CD4-positive, alpha-beta T cell (primary cell): ENCODE measurements around the gene PDGFA. TPM values are rescaled to one million over a fixed set of nuclear protein-coding genes. Genes with fewer than 3 reads are reported as not detected.

Experiments
- ATAC-seq: fragments of 200-7000 bp; cut with Tn5 transposase; one replicate; pipeline ENCODE4 v1.10.0; 2022; ENCODE audit warnings: mild to moderate bottlenecking; ENCODE audit not compliant: poor library complexity
- CTCF ChIA-PET: fragments of 350-600 bp; sonication (Branson Sonifier 250); formaldehyde crosslinking; loops from one replicate; lab custom pipeline; 2021; ENCODE audit warnings: antibody characterized with exemption, inconsistent platforms; lab: Charles Lee
- POLR2A ChIA-PET: fragments of 350-600 bp; sonication (Branson Sonifier 250); formaldehyde crosslinking; loops from one replicate; lab custom pipeline; 2021; ENCODE audit warnings: antibody characterized with exemption, inconsistent platforms; lab: Charles Lee
- DNase-seq, 14 experiments: peaks; one replicate each; pipeline ENCODE4 v3.0.0-alpha.2; 2013 to 2020; ENCODE audit warnings: mixed read lengths in 2 of 14
- H3K27ac ChIP-seq, 2 donors: one replicate each; pipeline versions ENCODE4 v1.5.1 to v1.7.0; 2013; ENCODE audit warnings: low read length in 2 of 2, low read depth in 1 of 2, mild to moderate bottlenecking in 1 of 2
- H3K27me3 ChIP-seq, 2 experiments: 1 replicate in 1 of 2; 2 replicates in 1 of 2; pipeline versions ENCODE4 v1.6.1 to v1.7.0; 2013; ENCODE audit warnings: low read length in 2 of 2, control low read depth in 1 of 2, mild to moderate bottlenecking in 1 of 2, moderate library complexity in 1 of 2; ENCODE audit not compliant: insufficient read depth in 2 of 2, control insufficient read depth in 1 of 2
- H3K36me3 ChIP-seq: one replicate; pipeline ENCODE4 v1.6.1; 2013; ENCODE audit warnings: low read length, control low read depth; ENCODE audit not compliant: insufficient read depth
- H3K4me1 ChIP-seq: one replicate; pipeline ENCODE4 v1.6.1; 2013; ENCODE audit warnings: low read length, control low read depth; ENCODE audit not compliant: insufficient read depth
- H3K4me3 ChIP-seq: one replicate; pipeline ENCODE4 v1.5.1; 2013; ENCODE audit warnings: mild to moderate bottlenecking, low read length, moderate library complexity
- H3K9me3 ChIP-seq, 2 experiments: 1 replicate in 1 of 2; 2 replicates in 1 of 2; pipeline versions ENCODE4 v1.6.1 to v1.7.0; 2013; ENCODE audit warnings: low read length in 2 of 2, mild to moderate bottlenecking in 2 of 2, control low read depth in 1 of 2, moderate library complexity in 1 of 2; ENCODE audit not compliant: control insufficient read depth in 1 of 2, insufficient read depth in 1 of 2
- H3K27ac Mint-ChIP-seq: one replicate; pipeline ENCODE4 v1.8.0; 2020; ENCODE audit warnings: mixed read lengths
- H3K27me3 Mint-ChIP-seq: one replicate; pipeline ENCODE4 v1.8.0; 2021; ENCODE audit warnings: mixed read lengths
- H3K36me3 Mint-ChIP-seq: one replicate; pipeline ENCODE4 v1.8.0; 2021; ENCODE audit warnings: low read depth, mixed read lengths
- H3K4me1 Mint-ChIP-seq: one replicate; pipeline ENCODE4 v1.8.0; 2021; ENCODE audit warnings: low read depth, mixed read lengths
- H3K4me3 Mint-ChIP-seq: one replicate; pipeline ENCODE4 v1.8.0; 2020; ENCODE audit warnings: mild to moderate bottlenecking, mixed read lengths
- H3K9me3 Mint-ChIP-seq: one replicate; pipeline ENCODE4 v1.8.0; 2020; ENCODE audit warnings: mixed read lengths
- intact Hi-C, 2 experiments: fragments of 100-400 bp; cut with DNase I in 1 of 2; cut with micrococcal nuclease in 1 of 2; formaldehyde crosslinking; loops; one replicate each; pipeline versions ENCODE4 v1.15.1 to v1.9.0; 2023 to 2025; cut with DNase I, micrococcal nuclease
- total RNA-seq, 174 experiments: library from RNA in 2 of 174; stranded (reverse) in 2 of 174; gene quantifications; one replicate each; pipeline ENCODE4 v1.2.3 and lab custom pipeline; 2021 to 2026
- TF ChIP-seq, protein P1 (sequence below): fragments of 200-600 bp; IDR thresholded peaks from one replicate; pipeline ENCODE4 v1.8.0; 2022; ENCODE audit warnings: antibody characterized with exemption, mild to moderate bottlenecking

PDGFA gene
- total RNA-seq, 2 experiments from 2014 or later: 0.55 to 0.70 TPM

DNA sequence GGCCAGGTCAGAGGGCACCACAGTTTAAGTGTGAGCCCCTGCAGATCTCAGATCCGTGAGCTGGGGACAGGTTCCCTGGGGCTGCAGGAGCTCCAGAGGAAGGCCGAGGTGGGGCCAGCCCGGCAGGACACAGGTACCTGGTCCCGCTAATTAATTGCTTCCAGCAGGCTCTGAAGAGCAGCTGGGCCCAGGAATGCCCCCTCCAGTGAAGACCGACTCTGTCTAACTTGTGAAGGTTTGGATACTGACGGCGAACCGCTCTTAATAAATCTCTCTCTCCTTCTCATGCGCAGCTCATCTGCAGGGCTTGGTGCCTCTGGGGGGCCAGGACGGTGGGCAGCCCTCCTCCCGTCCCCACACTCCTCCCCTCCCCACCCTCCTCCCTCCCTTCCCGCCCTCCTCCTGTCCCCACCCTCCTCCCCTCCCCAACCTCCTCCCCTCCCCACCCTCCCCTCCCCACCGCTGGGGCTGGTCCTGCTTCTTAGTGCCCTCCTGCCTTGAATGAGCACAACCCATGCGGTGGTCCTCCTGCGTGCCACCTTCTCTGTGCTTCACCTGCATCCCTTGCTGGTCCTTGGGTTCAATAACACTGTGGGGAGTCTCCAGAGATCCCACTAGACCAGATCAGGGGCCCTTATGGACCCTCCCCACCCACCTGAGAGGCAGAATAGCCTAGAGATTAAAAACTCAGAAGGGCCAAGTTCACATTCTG is 38.3 kb downstream of the PDGFA start:
- ATAC-seq: no peak
- Histone ChIP-seq H3K4me3 (no peak overlapping the region), H3K9me3 (no peaks in the 10 kb centered on the region), H3K27ac (no peak overlapping the region), H3K36me3 (no peaks in the 10 kb centered on the region), H3K27me3 (no peaks in the 10 kb centered on the region), H3K4me1 (no peaks in the 10 kb centered on the region)
- POLR2A ChIA-PET: no interaction called here
- no peak overlapping the region for H3K27ac Mint-ChIP-seq
- H3K9me3 Mint-ChIP-seq: peaks cover 4% of the 10 kb centered on the region
- TF ChIP-seq, protein P1, sequence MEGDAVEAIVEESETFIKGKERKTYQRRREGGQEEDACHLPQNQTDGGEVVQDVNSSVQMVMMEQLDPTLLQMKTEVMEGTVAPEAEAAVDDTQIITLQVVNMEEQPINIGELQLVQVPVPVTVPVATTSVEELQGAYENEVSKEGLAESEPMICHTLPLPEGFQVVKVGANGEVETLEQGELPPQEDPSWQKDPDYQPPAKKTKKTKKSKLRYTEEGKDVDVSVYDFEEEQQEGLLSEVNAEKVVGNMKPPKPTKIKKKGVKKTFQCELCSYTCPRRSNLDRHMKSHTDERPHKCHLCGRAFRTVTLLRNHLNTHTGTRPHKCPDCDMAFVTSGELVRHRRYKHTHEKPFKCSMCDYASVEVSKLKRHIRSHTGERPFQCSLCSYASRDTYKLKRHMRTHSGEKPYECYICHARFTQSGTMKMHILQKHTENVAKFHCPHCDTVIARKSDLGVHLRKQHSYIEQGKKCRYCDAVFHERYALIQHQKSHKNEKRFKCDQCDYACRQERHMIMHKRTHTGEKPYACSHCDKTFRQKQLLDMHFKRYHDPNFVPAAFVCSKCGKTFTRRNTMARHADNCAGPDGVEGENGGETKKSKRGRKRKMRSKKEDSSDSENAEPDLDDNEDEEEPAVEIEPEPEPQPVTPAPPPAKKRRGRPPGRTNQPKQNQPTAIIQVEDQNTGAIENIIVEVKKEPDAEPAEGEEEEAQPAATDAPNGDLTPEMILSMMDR: no peak
- H3K27me3 Mint-ChIP-seq: peaks cover 9% of the 10 kb centered on the region
- DNase-seq: no peak
- no peak overlapping the region for H3K4me3 Mint-ChIP-seq
- CTCF ChIA-PET: no interaction called here
- intact Hi-C loops: no loop called here
- no peaks in the 10 kb centered on the region for H3K4me1 Mint-ChIP-seq
- H3K36me3 Mint-ChIP-seq: no peaks in the 10 kb centered on the region

DNA sequence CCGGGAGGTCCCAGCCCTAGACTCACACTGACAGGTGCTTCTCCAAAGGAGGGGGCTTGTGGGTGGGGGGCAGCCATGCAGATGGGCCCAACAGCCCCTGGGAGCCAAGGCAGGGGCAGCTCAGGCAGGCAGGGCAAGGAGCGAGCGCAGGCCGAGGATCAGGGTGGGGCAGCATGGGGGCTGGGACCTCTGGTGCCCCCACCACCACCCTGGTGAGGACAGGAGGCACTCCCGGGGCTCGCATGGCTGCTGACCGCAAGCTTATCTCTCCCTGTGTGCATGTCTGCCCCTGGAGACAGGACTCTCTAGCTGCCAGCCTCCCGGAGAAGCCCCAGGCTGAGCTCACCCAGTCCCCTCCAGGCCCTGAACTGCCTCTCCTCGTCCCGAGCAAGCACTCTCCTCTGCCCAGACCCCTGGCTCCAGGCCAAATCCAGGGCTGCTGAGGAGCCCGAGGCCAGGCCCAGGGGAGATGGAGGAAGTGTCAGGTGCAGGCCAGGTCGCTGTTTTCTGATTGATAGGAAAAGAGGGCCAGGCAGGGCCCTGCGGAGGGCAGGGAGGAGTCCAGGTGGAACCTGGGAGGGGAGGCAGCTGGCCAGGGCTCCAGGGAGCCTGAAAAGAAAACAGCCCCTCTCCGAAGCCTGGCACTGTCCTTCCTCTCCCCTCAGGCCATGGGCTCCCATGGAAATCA is 39.0 kb downstream of the PDGFA start:
- Mint-ChIP-seq H3K4me3 (no peak overlapping the region), H3K9me3 (peaks cover 4% of the 10 kb centered on the region), H3K27me3 (peaks cover 6% of the 10 kb centered on the region), H3K4me1 (no peaks in the 10 kb centered on the region), H3K36me3 (no peaks in the 10 kb centered on the region), H3K27ac (no peak overlapping the region)
- Histone ChIP-seq H3K36me3 (no peaks in the 10 kb centered on the region), H3K4me3 (no peak overlapping the region), H3K4me1 (no peaks in the 10 kb centered on the region), H3K27me3 (no peaks in the 10 kb centered on the region), H3K9me3 (no peaks in the 10 kb centered on the region), H3K27ac (no peak overlapping the region)
- ChIA-PET CTCF (no interaction called here), POLR2A (no interaction called here)
- no peak for DNase-seq
- ATAC-seq: no peak
- TF ChIP-seq, protein P1: no peak
- intact Hi-C loops: no loop called here

DNA sequence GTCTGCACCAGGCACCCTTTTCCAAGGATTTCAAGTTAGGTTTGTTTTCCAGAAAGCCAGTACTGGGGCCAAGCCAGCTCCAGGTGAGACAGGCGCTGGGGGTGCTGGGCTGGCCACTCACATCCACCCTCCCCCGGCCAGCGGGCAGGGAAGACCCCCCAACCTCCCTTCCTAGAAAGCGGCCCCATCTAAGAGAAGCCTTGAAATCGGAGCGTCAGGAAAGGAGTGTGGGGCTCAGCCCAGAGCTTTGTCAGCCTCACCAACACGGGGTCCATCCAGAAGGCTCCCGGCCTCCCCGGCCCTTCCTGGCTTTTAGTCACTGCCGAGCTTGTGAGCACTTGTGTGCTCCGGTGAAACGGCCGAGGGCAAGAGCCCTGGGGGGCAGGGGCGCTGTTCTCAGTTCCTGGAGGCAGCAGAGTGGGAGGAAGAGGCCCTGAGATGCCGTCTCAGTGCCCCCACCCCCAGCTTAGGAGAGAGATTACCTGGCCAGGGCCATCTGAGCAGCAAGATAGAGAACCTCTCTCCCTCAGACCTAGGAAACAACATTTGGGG is 39.6 kb downstream of the PDGFA start:
- no peak for ATAC-seq
- H3K27ac ChIP-seq: no peak overlapping the region
- H3K36me3 Mint-ChIP-seq: no peaks in the 10 kb centered on the region
- H3K4me3 ChIP-seq: no peak overlapping the region
- peaks cover 6% of the 10 kb centered on the region for H3K27me3 Mint-ChIP-seq
- intact Hi-C loops: no loop called here
- CTCF ChIA-PET: no interaction called here
- H3K36me3 ChIP-seq: no peaks in the 10 kb centered on the region
- no peak overlapping the region for H3K4me3 Mint-ChIP-seq
- peaks cover 0 to 6% of the 10 kb centered on the region in 2 experiments for H3K9me3 ChIP-seq
- TF ChIP-seq, protein P1: no peak
- H3K9me3 Mint-ChIP-seq: peaks cover 4% of the 10 kb centered on the region
- H3K27me3 ChIP-seq: no peaks in the 10 kb centered on the region
- no peaks in the 10 kb centered on the region for H3K4me1 Mint-ChIP-seq
- POLR2A ChIA-PET: no interaction called here
- H3K4me1 ChIP-seq: no peaks in the 10 kb centered on the region
- DNase-seq: no peak
- H3K27ac Mint-ChIP-seq: no peak overlapping the region
